SK-N-MC (cell line): ENCODE results near the gene LIF.

Experiments used
- EZH2 ChIP-seq: fragments of 200-600 bp; sonication (generic); IDR thresholded peaks from one replicate; pipeline ENCODE4 v1.6.1; 2017; ENCODE audit warnings: antibody characterized with exemption
- FOXP2 ChIP-seq: optimal IDR thresholded peaks from 2 replicates; pipeline ENCODE3; 2011; ENCODE audit warnings: mild to moderate bottlenecking, moderate library complexity; ENCODE audit not compliant: insufficient read depth; ENCODE audit errors: extremely low read length, control extremely low read depth
- POLR2AphosphoS5 ChIP-seq: IDR thresholded peaks from 2 replicates; pipeline ENCODE4 v1.6.1; 2012; ENCODE audit warnings: mild to moderate bottlenecking, low read depth, low read length, borderline replicate concordance

- TF ChIP-seq EZH2 (no peak), POLR2AphosphoS5 (no peak), FOXP2 (no peak)
These were observed 6.0 kb upstream of the LIF start for GRCh38 chr22:30252411-30253204.
